GM12891 (cell line): Measurements from ENCODE around the gene CDCP2.

ENCODE experiments used
- PAX5 ChIP-seq: IDR thresholded peaks from 2 replicates; pipeline ENCODE4 v1.6.1; 2011; ENCODE audit warnings: low read length, moderate library complexity, mild to moderate bottlenecking; ENCODE audit not compliant: insufficient read depth, severe bottlenecking
- POLR2A ChIP-seq: IDR thresholded peaks from 2 replicates; pipeline ENCODE4 v1.6.1; 2011; ENCODE audit warnings: low read depth, low read length, control low read depth
- SPI1 ChIP-seq: IDR thresholded peaks from 2 replicates; pipeline ENCODE4 v1.6.1; 2011; ENCODE audit warnings: low read depth, low read length, control low read depth

GRCh38 chr1:54094001-54094729, 58.6 kb downstream of the CDCP2 start:
- TF ChIP-seq POLR2A (no peak), PAX5 (no peak), SPI1 (no peak)
